NCI-H2029 (cell line): ENCODE data around the gene RBP3.
A peak's percentile ranks its signal among the peaks of the same experiment; 100 is the strongest.
"Not testable (repeated sequence)": the region's sequence is repeated elsewhere in the genome, so short reads cannot be mapped to it uniquely, and the experiment has no call there.

ENCODE experiments used
- DNase-seq: peaks from one replicate; lab custom pipeline; 2025; lab: John Stamatoyannopoulos, UW

The RBP3 gene

GRCh38 chr10:47374611-47375536 lies 26.7 kb downstream of the RBP3 start:
- DNase-seq: no peak

GRCh38 chr10:47376522-47377220 lies 28.5 kb downstream of the RBP3 start:
- DNase-seq: no peak

- no peak for DNase-seq
Observed at GRCh38 chr10:47378183-47378510, 30.0 kb downstream of the RBP3 start.

GRCh38 chr10:47378606-47379444 lies 30.7 kb downstream of the RBP3 start:
- DNase-seq: no peak

- no peak for DNase-seq
Observed at GRCh38 chr10:47379445-47379785, 31.3 kb downstream of the RBP3 start.

- no peak for DNase-seq
Observed at GRCh38 chr10:47379901-47380300, 31.7 kb downstream of the RBP3 start.

GRCh38 chr10:47380341-47381102 lies 32.4 kb downstream of the RBP3 start:
- DNase-seq: no peak

GRCh38 chr10:47381103-47381395 lies 32.9 kb downstream of the RBP3 start:
- no peak for DNase-seq

- no peak for DNase-seq
Observed at GRCh38 chr10:47381427-47382379, 33.5 kb downstream of the RBP3 start.

- peak; percentile 60 for DNase-seq
Observed at GRCh38 chr10:47383261-47384147, 35.3 kb downstream of the RBP3 start.

- peak; percentile 45 for DNase-seq
Observed at GRCh38 chr10:47384148-47384921, 36.2 kb downstream of the RBP3 start, which contains the start of gene ZNF488. Gene ZNF488, minus strand, starts transcription at chr10:47384293. Its CDS starts 15,464 bp downstream, at chr10:47368829.

- DNase-seq: not testable (repeated sequence)
Observed at GRCh38 chr10:47386104-47386503, 37.9 kb downstream of the RBP3 start.

- no peak for DNase-seq
Observed at GRCh38 chr10:47388879-47389278, 40.7 kb downstream of the RBP3 start.

GRCh38 chr10:47389619-47390018 lies 41.5 kb downstream of the RBP3 start:
- no peak for DNase-seq

GRCh38 chr10:47396311-47396717 lies 48.2 kb downstream of the RBP3 start:
- DNase-seq: no peak

- DNase-seq: no peak
Observed at GRCh38 chr10:47397256-47397655, 49.1 kb downstream of the RBP3 start.

GRCh38 chr10:47400251-47400650 lies 52.1 kb downstream of the RBP3 start:
- no peak for DNase-seq

- no peak for DNase-seq
Observed at GRCh38 chr10:47400786-47401185, 52.6 kb downstream of the RBP3 start.

GRCh38 chr10:47401210-47401609 lies 53.0 kb downstream of the RBP3 start:
- DNase-seq: no peak
